Spleen (tissue), 11 donors: ENCODE data around the gene PDZD2. TPM values are rescaled to one million over a fixed set of nuclear protein-coding genes. Genes with fewer than 3 reads are reported as not detected.
"Not testable (repeated sequence)": the region's sequence is repeated elsewhere in the genome, so short reads cannot be mapped to it uniquely, and the experiment has no call there.

ENCODE experiments used
- DNase-seq: peaks from one replicate; pipeline ENCODE4 v3.0.0-alpha.2; 2020
- H3K27ac ChIP-seq, 8 donors: fragments of 200-600 bp; sonication (generic) in 7 of 8; 1 replicate in 4 of 8; 2 replicates in 4 of 8; pipeline versions ENCODE4 v1.5.0 to v1.8.0; 2016 to 2021; ENCODE audit warnings: inconsistent platforms in 4 of 8, mild to moderate bottlenecking in 4 of 8, moderate library complexity in 1 of 8
- H3K27me3 ChIP-seq, 7 donors: fragments of 200-600 bp; sonication (generic) in 6 of 7; replicated peaks in 1 of 7; 1 replicate in 4 of 7; 2 replicates in 3 of 7; pipeline versions ENCODE4 v1.5.0 to v1.8.0; 2016 to 2021; ENCODE audit warnings: inconsistent platforms in 3 of 7, mild to moderate bottlenecking in 1 of 7
- H3K36me3 ChIP-seq, 6 donors: fragments of 200-600 bp; sonication (generic) in 5 of 6; 1 replicate in 4 of 6; 2 replicates in 2 of 6; pipeline versions ENCODE4 v1.5.0 to v1.8.0; 2016 to 2021; ENCODE audit warnings: inconsistent platforms in 2 of 6
- H3K4me1 ChIP-seq, 6 donors: fragments of 200-600 bp; sonication (generic) in 5 of 6; 1 replicate in 3 of 6; 2 replicates in 3 of 6; pipeline versions ENCODE4 v1.5.0 to v1.8.0; 2016 to 2021; ENCODE audit warnings: inconsistent platforms in 3 of 6
- H3K4me3 ChIP-seq, 8 donors: fragments of 200-600 bp; sonication (generic) in 7 of 8; 1 replicate in 4 of 8; 2 replicates in 4 of 8; pipeline versions ENCODE4 v1.5.0 to v1.8.0; 2016 to 2021; ENCODE audit warnings: inconsistent platforms in 4 of 8, mild to moderate bottlenecking in 4 of 8, moderate library complexity in 2 of 8
- H3K9me3 ChIP-seq, 8 donors: fragments of 200-600 bp; sonication (generic) in 7 of 8; 1 replicate in 4 of 8; 2 replicates in 4 of 8; pipeline versions ENCODE4 v1.5.0 to v1.8.0; 2016 to 2021; ENCODE audit warnings: inconsistent platforms in 4 of 8
- POLR2A ChIP-seq, 3 donors: fragments of 450-650 bp; IDR thresholded peaks; one replicate each; pipeline ENCODE4 v1.5.1; 2017; ENCODE audit warnings: antibody characterized with exemption in 3 of 3, mild to moderate bottlenecking in 1 of 3
- POLR2AphosphoS5 ChIP-seq, 3 donors: sonication (generic); formaldehyde crosslinking; IDR thresholded peaks; one replicate each; pipeline ENCODE4 v1.5.1; 2017; ENCODE audit warnings: antibody characterized with exemption in 3 of 3
- WGBS, 5 donors: extraction: QIAGEN DNeasy Blood & Tissue Kit in 3 of 5; methylation state at CpG; one replicate each; pipeline versions ENCODE4 v1.1.5 to v1.1.7; 2013 to 2018; 5-methylcytosine and 5-hydroxymethylcytosine counted together
- intact Hi-C: fragments of 100-400 bp; cut with DNase I; formaldehyde crosslinking; loops from one replicate; pipeline ENCODE4 v1.15.0; 2023; ENCODE audit warnings: low total_unique reads
- polyA plus RNA-seq, 3 donors: library from polyadenylated mRNA; stranded (reverse); fragments of 200-250 nt; gene quantifications; one replicate each; pipeline ENCODE4 v1.2.1, GENCODE V29; 2013
- total RNA-seq, 7 donors: library from RNA; depleted of rRNA in 3 of 7; stranded (reverse); fragments of >200 nt in 3 of 7; fragmentation: NEBNext Ultra II Directional in 4 of 7; extraction: Animal tissue kit (Norgen Biotek cat#: 25700) in 4 of 7; gene quantifications; one replicate each; pipeline versions ENCODE4 v1.1.0 to v1.2.1, GENCODE V29; 2016 to 2021
- TF ChIP-seq, protein P1 (sequence below), 11 experiments: fragments of 200-600 bp in 7 of 11; fragments of 450-650 bp in 4 of 11; sonication (generic) in 4 of 11; IDR thresholded peaks in 8 of 11; conservative IDR thresholded peaks in 3 of 11; 1 replicate in 7 of 11; 2 replicates in 4 of 11; pipeline versions ENCODE4 v1.4.0 to v1.8.0; 2016 to 2021; ENCODE audit warnings: antibody characterized with exemption in 11 of 11, inconsistent platforms in 4 of 11, mild to moderate bottlenecking in 1 of 11
- donor health status: healthy with polysubstance abuse.
- donor health status: DM: no; HTN: no; CAD: no; lungs with moderate emphysema.
- donor health status: DM: no; HTN: no; CAD: no.
- donor health status: Bipolar disorder and iron deficiency.
- donor health status: healthy.
- donor health status: DM: no; HTN: no; CAD: no.
- donor health status: DM: yes; HTN: yes; CAD: no.

The PDZD2 gene
- total and polyA plus RNA-seq, 10 donors: 0.09 to 4.7 (median 2.4) TPM

DNA sequence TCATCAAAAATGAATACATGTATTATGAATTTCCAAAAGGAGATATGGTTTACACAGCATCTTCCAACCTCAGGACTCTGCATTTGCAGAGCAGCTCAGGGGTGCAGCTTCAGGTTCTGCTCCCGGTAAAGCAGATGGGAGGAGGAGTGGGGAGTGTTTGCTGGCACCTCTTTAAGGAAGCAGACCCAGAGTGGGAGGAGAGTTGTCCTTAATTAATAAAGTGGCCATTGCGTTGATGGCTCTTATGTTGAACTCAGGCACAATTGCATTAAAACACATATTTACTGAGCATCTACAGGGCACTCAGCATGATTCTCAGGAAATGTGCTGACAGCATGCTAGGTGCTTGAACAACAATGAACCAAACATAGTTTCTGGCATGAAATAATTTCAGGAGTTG lies 121.0 kb downstream of the PDZD2 start:
- 72 to 88% (median 77%) methylated on average over 2 of the region's 2 CpGs for WGBS, 5 donors
- Histone ChIP-seq H3K27ac (no peak overlapping the region), H3K4me3 (no peak overlapping the region), H3K9me3 (no peaks in the 10 kb centered on the region), H3K36me3 (no peaks in the 10 kb centered on the region), H3K27me3 (no peaks in the 10 kb centered on the region), H3K4me1 (no peaks in the 10 kb centered on the region)
- DNase-seq: no peak
- no peak for TF ChIP-seq POLR2AphosphoS5 (IDR thresholded peaks at IDR 0.05)
- no peak for TF ChIP-seq POLR2A (IDR thresholded peaks at IDR 0.05)
- TF ChIP-seq, protein P1, sequence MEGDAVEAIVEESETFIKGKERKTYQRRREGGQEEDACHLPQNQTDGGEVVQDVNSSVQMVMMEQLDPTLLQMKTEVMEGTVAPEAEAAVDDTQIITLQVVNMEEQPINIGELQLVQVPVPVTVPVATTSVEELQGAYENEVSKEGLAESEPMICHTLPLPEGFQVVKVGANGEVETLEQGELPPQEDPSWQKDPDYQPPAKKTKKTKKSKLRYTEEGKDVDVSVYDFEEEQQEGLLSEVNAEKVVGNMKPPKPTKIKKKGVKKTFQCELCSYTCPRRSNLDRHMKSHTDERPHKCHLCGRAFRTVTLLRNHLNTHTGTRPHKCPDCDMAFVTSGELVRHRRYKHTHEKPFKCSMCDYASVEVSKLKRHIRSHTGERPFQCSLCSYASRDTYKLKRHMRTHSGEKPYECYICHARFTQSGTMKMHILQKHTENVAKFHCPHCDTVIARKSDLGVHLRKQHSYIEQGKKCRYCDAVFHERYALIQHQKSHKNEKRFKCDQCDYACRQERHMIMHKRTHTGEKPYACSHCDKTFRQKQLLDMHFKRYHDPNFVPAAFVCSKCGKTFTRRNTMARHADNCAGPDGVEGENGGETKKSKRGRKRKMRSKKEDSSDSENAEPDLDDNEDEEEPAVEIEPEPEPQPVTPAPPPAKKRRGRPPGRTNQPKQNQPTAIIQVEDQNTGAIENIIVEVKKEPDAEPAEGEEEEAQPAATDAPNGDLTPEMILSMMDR (IDR thresholded peaks at IDR 0.05 in 8 of 11, conservative IDR thresholded peaks at IDR 0.05 in 3 of 11): no peak
- intact Hi-C loops: no loop called here

DNA sequence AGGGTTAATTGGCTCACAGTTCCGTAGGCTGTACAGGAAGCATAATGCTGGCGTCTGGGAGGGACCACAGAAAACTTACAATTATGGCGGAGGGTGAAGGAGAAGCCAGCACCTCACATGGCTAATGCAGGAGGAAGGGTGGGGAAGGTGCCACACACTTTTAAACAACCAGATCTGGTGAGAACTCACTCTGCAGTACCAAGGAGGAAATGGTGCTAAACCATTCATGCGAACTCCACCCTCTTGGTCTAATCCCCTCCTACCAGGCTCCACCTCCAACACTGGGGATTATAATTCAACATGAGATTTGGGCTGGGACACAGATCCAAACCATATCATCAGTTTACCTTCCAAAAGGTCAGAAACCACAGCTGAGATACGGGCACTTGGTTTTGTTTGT lies 122.9 kb downstream of the PDZD2 start:
- no peak for DNase-seq
- WGBS, 5 donors: 62 to 83% (median 77%) methylated on average over 5 of the region's 5 CpGs
- TF ChIP-seq POLR2AphosphoS5 (IDR thresholded peaks at IDR 0.05) (no peak), POLR2A (IDR thresholded peaks at IDR 0.05) (no peak)
- TF ChIP-seq, protein P1 (IDR thresholded peaks at IDR 0.05 in 8 of 11, conservative IDR thresholded peaks at IDR 0.05 in 3 of 11): no peak

DNA sequence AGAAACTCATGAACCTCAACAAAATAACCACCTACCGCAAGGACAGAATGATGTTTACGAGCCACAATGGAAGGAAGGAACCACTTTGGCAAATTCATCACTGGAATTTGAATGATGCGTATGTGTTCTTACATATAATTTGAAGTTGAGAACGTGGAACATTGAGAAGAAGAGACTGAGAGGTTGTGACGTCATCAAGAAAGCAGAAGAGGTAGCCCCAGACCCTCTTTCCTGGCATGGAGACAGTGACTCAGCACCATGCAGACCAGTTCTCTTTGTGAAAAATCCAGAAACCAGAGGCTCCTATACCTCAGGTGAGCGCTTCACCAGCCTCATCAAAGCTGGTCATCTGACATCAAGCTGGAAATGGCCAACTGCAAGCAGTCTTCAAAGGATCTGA lies 124.5 kb downstream of the PDZD2 start:
- Histone ChIP-seq H3K4me1 (no peaks in the 10 kb centered on the region), H3K36me3 (no peaks in the 10 kb centered on the region), H3K27me3 (no peaks in the 10 kb centered on the region), H3K4me3 (no peak overlapping the region), H3K9me3 (no peaks in the 10 kb centered on the region), H3K27ac (no peak overlapping the region)
- intact Hi-C loops: no loop called here
- TF ChIP-seq, protein P1 (IDR thresholded peaks at IDR 0.05 in 8 of 11, conservative IDR thresholded peaks at IDR 0.05 in 3 of 11): no peak
- no peak for DNase-seq
- 76 to 84% (median 76%) methylated on average over 6 of the region's 6 CpGs for WGBS, 5 donors

More for the DNA sequence above, 122.9 kb downstream of the PDZD2 start:
- no peaks in the 10 kb centered on the region for H3K4me1 ChIP-seq
- no peak overlapping the region for H3K4me3 ChIP-seq
- intact Hi-C loops: no loop called here
- H3K9me3 ChIP-seq: no peaks in the 10 kb centered on the region
- H3K36me3 ChIP-seq: no peaks in the 10 kb centered on the region
- no peaks in the 10 kb centered on the region for H3K27me3 ChIP-seq
- H3K27ac ChIP-seq: no peak overlapping the region

DNA sequence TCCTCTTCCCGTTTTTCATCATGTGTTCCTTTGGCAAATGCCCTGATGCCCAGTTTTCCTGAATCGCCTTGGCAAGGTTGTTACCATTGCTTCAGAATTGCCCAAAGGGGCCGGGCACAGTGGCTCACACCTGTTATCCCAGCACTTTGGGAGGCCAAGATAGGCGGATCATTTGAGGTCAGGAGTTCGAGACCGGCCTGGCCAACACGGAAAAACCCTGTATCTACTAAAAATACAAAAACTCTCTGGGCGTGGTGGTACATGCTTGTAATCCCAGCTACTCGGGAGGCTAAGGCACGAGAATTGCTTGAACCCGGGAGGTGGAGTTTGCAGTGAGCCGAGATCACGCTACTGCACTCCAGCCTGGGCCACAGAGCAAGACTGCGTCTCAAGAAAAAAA lies 125.8 kb downstream of the PDZD2 start:
- H3K9me3 ChIP-seq, H3K36me3 ChIP-seq, DNase-seq, H3K27me3 ChIP-seq, H3K4me3 ChIP-seq, H3K27ac ChIP-seq, intact Hi-C loops, H3K4me1 ChIP-seq: not testable (repeated sequence)
- WGBS, 5 donors: 81 to 87% (median 85%) methylated on average over 13 to 14 of the region's 14 CpGs
